Kidney tubule cell (primary cell): ENCODE results near the gene CD28.

ENCODE experiments used
- DNase-seq: peaks from one replicate; pipeline ENCODE4 v3.0.0-alpha.2; 2018; ENCODE audit warnings: low spot score

The CD28 gene

GRCh38 chr2:203718087-203718486 lies 11.6 kb downstream of the CD28 start:
- DNase-seq = peak; percentile 20

- DNase-seq = no peak
Observed at GRCh38 chr2:203719456-203720410, 13.3 kb downstream of the CD28 start.

GRCh38 chr2:203720915-203721672 lies 14.7 kb downstream of the CD28 start:
- DNase-seq = no peak

GRCh38 chr2:203721781-203722300 lies 15.4 kb downstream of the CD28 start:
- DNase-seq = no peak

GRCh38 chr2:203722411-203722810 lies 16.0 kb downstream of the CD28 start:
- no peak for DNase-seq

- DNase-seq = no peak
Observed at GRCh38 chr2:203728321-203728720, 21.9 kb downstream of the CD28 start.

- DNase-seq = no peak
Observed at GRCh38 chr2:203730076-203730729, 23.8 kb downstream of the CD28 start.

GRCh38 chr2:203730883-203731282 lies 24.4 kb downstream of the CD28 start:
- no peak for DNase-seq

- no peak for DNase-seq
Observed at GRCh38 chr2:203732092-203732952, 25.9 kb downstream of the CD28 start.

- DNase-seq = no peak
Observed at GRCh38 chr2:203732953-203733510, 26.6 kb downstream of the CD28 start.

GRCh38 chr2:203733684-203734083 lies 27.2 kb downstream of the CD28 start:
- DNase-seq = no peak

GRCh38 chr2:203734276-203734983 lies 28.0 kb downstream of the CD28 start:
- no peak for DNase-seq

- no peak for DNase-seq
Observed at GRCh38 chr2:203737360-203737759, 30.9 kb downstream of the CD28 start.

GRCh38 chr2:203739351-203739750 lies 32.9 kb downstream of the CD28 start:
- no peak for DNase-seq

- peak; percentile 44 for DNase-seq
Observed at GRCh38 chr2:203740871-203741281, 34.4 kb downstream of the CD28 start.

GRCh38 chr2:203741566-203741965 lies 35.1 kb downstream of the CD28 start:
- no peak for DNase-seq

GRCh38 chr2:203743441-203743981 lies 37.1 kb downstream of the CD28 start:
- DNase-seq = no peak

- DNase-seq = no peak
Observed at GRCh38 chr2:203744091-203744490, 37.7 kb downstream of the CD28 start.

- DNase-seq = no peak
Observed at GRCh38 chr2:203745267-203745666, 38.8 kb downstream of the CD28 start.
